GM18511 (cell line): ENCODE results near the gene TEX261.

Source experiments
- ATAC-seq: cut with Tn5 transposase; IDR thresholded peaks from one replicate; pipeline ENCODE4 v1.9.1; 2021; ENCODE audit warnings: mild to moderate bottlenecking, moderate library complexity; ENCODE audit not compliant: unreplicated experiment

The TEX261 gene

GRCh38 chr2:70937866-70938585, 56.6 kb downstream of the TEX261 start:
- no peak for ATAC-seq

GRCh38 chr2:70936979-70937811, 57.5 kb downstream of the TEX261 start:
- ATAC-seq, result no peak

- ATAC-seq, result no peak
Observed at GRCh38 chr2:70936165-70936978, 58.3 kb downstream of the TEX261 start.
